Muscle layer of duodenum (tissue), 2 donors: ENCODE results near the gene RNASE8.

Experiments
- H3K27ac ChIP-seq: one replicate; pipeline ENCODE4 v1.7.0; 2013; ENCODE audit warnings: mild to moderate bottlenecking, low read length
- H3K27me3 ChIP-seq: one replicate; pipeline ENCODE4 v1.7.0; 2013; ENCODE audit warnings: low read depth, mild to moderate bottlenecking, control low read depth, low read length
- H3K36me3 ChIP-seq, 2 donors: one replicate each; pipeline ENCODE4 v1.7.0; 2013; ENCODE audit warnings: low read length in 2 of 2, control low read depth in 1 of 2, mild to moderate bottlenecking in 1 of 2; ENCODE audit not compliant: insufficient read depth in 2 of 2, control insufficient read depth in 1 of 2
- H3K4me1 ChIP-seq, 2 donors: one replicate each; pipeline ENCODE4 v1.7.0; 2013; ENCODE audit warnings: low read length in 2 of 2, mild to moderate bottlenecking in 2 of 2, control low read depth in 1 of 2, moderate library complexity in 1 of 2; ENCODE audit not compliant: insufficient read depth in 2 of 2, control insufficient read depth in 1 of 2
- H3K4me3 ChIP-seq, 2 donors: one replicate each; pipeline ENCODE4 v1.7.0; 2013; ENCODE audit warnings: low read length in 2 of 2, low read depth in 1 of 2, mild to moderate bottlenecking in 1 of 2
- H3K9me3 ChIP-seq, 2 donors: one replicate each; pipeline ENCODE4 v1.7.0; 2013; ENCODE audit warnings: low read length in 2 of 2, control low read depth in 1 of 2, mild to moderate bottlenecking in 1 of 2; ENCODE audit not compliant: control insufficient read depth in 1 of 2
- donor health status: healthy.

The RNASE8 gene

DNA sequence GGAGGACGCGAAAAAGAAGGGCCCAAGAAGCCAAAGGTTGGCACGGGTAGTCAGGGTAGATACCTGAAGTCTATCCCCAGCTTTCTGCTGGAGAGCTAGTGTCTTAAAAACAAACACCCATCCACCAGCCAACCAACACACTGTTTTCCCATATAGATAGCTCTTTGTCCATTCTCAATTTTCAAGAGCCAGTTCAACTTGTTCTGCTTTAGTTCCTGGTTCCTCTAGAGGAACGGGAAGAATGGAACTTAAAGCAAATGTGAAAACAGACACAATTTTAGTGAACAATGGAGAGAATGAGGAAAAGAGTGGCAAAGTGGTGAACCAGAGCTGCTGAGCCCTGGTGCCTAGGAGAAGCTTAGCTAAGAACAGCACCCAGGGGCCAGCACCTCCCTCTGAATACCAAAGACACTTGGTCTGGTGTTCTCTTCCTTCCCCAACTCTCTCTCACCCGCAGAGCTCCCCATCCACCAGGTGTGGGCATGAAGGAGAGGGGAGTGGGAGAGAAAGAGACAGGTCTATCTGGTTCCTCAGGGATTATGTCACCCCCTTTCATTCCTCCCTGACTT is 36.6 kb upstream of the RNASE8 start:
- no peak overlapping the region for H3K4me3 ChIP-seq
- H3K9me3 ChIP-seq = no peaks in the 10 kb centered on the region
- H3K27me3 ChIP-seq = no peaks in the 10 kb centered on the region
- H3K36me3 ChIP-seq = peaks cover 33 to 39% of the 10 kb centered on the region in 2 donors
- peaks cover 4 to 33% of the 10 kb centered on the region in 2 donors for H3K4me1 ChIP-seq
- no peak overlapping the region for H3K27ac ChIP-seq

DNA sequence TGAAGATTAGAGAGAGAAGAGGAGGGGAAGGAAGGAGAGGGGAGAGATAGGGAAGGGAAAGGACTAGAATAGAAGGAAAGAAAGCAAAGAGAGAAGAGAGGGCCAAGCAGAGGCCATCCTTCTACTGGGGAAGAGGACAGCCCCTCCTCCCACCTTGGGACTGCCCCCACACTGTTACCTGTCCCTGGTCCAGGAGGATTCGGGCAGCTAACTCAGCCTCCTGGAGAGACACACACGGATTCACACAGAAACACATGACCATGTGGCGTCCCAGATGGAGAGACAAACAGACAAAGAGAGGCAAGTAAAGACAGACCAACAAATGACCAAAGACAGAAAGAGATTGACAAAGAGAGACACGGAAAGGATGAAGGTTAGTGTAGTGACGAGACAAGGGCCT is 34.9 kb upstream of the RNASE8 start:
- Histone ChIP-seq H3K4me1 (peaks cover 4 to 41% of the 10 kb centered on the region in 2 donors), H3K36me3 (peaks cover 25 to 32% of the 10 kb centered on the region in 2 donors)

DNA sequence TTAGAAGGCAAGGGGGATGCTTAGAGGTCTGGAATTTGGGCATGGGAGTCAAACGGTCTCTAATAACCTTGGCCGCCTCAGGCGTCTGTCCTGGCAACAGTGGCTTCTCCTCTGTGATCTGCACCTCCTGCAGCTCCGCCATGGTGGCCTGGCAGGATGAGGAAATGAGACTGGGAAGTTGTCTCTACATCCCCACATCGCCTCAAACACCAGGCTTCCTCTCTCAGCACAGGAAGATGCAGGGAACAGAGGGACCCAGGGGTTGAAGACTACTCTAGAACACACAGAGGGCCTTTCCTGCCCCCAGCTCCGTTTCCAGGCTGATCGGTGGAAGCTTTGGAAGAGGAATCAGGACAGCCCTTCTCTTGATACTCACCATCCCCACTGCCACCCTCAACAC is 34.4 kb upstream of the RNASE8 start:
- H3K27ac ChIP-seq = peak overlapping the region; percentile 30
- H3K9me3 ChIP-seq = no peaks in the 10 kb centered on the region
- H3K36me3 ChIP-seq = peaks cover 20 to 30% of the 10 kb centered on the region in 2 donors
- peak overlapping the region; percentile 76 to 79 for H3K4me3 ChIP-seq
- H3K4me1 ChIP-seq = peaks cover 4 to 37% of the 10 kb centered on the region in 2 donors
- H3K27me3 ChIP-seq = no peaks in the 10 kb centered on the region

More for the DNA sequence above, 34.9 kb upstream of the RNASE8 start:
- Histone ChIP-seq H3K27me3 (no peaks in the 10 kb centered on the region), H3K4me3 (peak overlapping the region; percentile 76 to 79), H3K9me3 (no peaks in the 10 kb centered on the region), H3K27ac (no peak overlapping the region)

DNA sequence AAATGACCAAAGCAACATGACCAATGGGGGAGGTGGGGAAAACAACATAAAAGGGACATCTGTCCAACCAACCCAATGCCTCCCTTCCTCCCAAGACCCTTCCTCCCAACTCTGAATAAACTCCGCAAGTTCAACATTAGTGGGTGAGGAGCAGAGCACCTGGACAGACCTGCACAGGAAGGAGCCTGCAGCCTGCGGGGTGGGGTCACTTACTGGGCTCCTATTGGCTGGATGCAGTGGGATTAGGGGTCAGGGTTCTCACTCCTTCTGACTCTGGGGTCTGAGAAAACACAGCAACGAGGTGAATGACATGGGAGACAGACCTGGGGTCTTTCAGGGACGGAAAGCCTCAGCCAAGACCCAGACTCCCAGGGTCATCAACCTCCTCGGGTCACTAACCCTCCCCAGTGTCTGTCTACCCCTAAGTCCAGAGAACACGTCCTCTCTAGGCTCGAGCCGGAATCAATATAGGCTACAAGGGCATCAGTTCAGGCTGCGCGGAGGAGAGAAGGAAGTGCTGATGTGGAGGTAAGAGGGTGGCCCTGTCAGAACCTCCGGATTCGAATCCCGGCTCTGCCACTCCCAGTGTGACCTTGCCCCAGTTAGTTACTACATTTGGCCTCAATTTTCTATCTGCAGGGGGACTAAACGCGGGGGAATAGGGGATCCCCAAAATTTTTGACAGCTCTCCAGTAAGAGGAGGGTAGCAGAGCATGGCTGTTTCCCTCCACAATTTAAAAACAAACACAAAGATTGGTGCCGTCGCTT is 33.6 kb upstream of the RNASE8 start:
- Histone ChIP-seq H3K9me3 (no peaks in the 10 kb centered on the region), H3K4me1 (peaks cover 4 to 36% of the 10 kb centered on the region in 2 donors), H3K36me3 (peaks cover 11 to 22% of the 10 kb centered on the region in 2 donors), H3K27ac (peak overlapping the region; percentile 67), H3K27me3 (no peaks in the 10 kb centered on the region), H3K4me3 (peak overlapping the region; percentile 76 to 79)

DNA sequence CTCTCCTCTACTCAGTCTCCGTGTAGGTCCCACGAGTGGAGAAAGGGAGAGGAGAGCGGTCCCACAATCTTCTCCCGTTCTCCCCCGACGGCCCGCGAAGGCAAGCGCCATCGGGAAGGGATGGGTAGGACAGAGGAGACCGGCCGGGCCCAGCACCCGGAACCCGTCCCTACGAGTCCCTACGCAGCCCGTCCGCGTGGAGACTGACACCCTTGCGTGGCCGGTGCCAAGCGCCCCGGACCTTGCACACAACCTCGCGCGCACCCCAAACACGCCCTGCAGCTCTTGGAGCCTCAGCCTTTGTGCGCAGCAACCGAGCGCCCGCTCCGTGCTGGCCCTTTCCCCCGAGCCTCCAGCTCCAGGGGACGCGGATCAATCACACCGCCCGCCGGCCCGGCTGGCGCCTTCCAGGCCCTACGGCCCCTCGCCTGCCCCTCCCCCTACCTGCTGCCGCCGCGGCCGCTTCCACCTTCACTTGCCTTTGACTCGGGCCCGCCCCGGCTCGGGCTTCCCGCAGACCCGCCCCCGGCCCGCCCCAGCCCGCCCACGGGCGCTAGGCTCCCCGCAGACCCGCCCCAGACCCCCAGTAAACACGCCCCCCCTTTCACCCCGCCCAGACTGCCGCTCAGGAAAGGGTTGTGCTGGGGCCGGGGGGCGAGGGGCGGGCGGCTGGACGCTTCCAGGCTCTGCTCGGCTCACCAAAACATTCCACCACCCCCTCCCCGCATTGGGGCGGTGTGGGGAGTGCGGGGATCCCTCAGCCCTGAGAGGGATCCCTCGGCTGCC is 32.8 kb upstream of the RNASE8 start, which contains the start of gene NDRG2:
TSS of gene NDRG2 (minus strand) at position 477 of the 786 bp plus-strand sequence. CDS start 1,746 bp downstream, outside the sequence.
- Histone ChIP-seq H3K27me3 (no peaks in the 10 kb centered on the region), H3K36me3 (peaks cover 4 to 14% of the 10 kb centered on the region in 2 donors), H3K9me3 (no peaks in the 10 kb centered on the region), H3K4me1 (peaks cover 4 to 36% of the 10 kb centered on the region in 2 donors), H3K4me3 (peak within 1 kb of the TSS; percentile 76 to 79), H3K27ac (peak within 1 kb of the TSS; percentile 67)

DNA sequence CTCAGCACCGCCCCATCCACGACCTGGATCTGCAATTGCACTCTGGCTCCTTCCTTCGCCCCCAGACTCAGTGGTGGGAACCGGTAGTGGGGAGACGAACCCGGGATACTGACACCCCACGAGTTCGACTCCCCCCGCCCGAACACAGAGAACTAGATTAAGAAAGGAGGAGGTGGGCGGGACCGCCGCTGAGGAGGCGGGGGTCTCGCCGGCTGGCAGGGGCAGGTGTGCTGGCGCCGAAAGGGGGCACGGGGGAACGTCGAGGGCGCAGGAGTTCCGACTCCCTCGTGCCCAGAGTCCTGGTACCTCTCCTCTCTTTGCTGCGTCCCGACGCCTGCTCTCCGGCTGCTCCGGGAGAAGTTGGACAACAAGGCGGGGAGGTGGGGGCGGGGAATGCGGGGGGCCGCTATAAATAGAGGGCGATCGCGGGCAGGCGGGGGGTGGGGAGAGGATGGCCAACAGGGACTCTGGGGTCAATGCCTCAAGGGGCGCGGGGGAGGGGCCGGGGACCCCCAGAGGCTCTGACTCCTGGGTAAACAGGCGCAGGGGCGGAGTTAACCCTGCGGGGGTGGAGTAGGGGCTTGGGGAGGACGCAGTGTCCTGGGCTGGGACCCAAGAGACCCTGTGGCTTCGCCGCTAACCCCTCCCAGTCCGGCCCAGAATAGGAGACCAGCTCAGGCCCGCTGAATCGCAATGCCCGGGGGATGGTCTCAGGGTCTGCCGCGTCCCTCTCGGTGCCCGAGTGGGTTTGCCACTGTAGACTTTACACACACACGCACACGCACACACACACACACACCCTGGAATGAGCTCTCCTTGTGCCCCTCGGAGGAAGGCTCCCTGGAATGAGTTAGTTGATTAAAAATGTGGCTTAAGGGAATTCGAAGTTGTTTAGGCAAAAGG is 32.0 kb upstream of the RNASE8 start:
- Histone ChIP-seq H3K36me3 (peaks cover 0 to 9% of the 10 kb centered on the region in 2 donors), H3K4me3 (peak overlapping the region; percentile 70 to 76), H3K9me3 (no peaks in the 10 kb centered on the region), H3K27ac (peak overlapping the region; percentile 39), H3K27me3 (no peaks in the 10 kb centered on the region), H3K4me1 (peaks cover 4 to 36% of the 10 kb centered on the region in 2 donors)

DNA sequence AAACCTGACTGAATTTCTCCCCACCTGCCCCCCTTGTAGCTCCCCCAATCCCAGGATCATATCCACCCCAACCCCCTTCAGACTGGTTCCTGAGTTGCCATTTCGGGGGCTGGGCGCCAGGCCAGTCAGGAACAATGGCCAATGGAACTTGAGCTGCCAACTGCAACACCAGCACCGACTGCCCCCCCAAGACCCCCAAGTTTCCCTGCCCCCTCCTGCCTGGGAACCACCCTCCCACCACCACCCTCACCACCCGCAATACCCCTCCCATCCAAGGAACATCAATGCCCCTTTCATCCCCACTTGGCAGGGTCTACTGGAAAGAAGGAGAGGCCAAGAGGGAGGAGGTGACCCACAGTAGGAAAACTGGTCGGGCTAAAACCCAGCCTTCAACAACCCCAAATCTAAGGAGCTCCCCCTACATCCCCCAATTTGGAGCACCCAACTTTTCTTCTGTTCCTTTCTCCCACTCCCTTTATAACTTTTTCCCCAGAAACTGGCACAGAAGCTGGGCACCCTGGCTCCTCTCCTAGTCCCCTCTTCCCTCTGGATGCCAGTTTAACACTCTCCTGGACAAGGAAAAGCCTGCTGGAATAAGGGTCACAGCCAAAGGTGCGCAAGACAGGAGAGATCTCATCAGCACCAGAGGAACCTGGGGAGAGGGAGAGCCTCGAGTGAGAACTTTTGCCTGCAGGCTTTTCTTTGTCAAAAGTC is 31.2 kb upstream of the RNASE8 start:
- peaks cover 4 to 36% of the 10 kb centered on the region in 2 donors for H3K4me1 ChIP-seq
- no peaks in the 10 kb centered on the region for H3K27me3 ChIP-seq
- peak overlapping the region; percentile 39 for H3K27ac ChIP-seq
- H3K36me3 ChIP-seq = peaks cover 0 to 2% of the 10 kb centered on the region in 2 donors
- H3K9me3 ChIP-seq = no peaks in the 10 kb centered on the region
- peak overlapping the region in 1 of 2 donors; percentile 76 for H3K4me3 ChIP-seq

DNA sequence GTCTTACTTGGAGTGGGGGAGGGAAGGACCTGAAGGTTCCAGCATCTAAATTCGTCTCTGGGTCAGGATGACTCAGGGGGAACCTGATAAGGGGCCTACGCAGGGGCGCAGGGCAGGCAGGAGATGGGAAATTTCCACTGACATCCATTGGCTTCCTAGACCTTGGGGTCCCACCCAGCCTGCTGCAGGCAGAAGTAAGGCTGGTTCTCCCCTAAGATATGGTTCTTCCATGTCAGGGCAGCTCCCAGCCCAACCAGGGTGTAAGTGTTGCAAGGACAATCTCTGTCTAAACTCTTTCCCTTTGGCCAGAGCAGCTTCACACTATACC is 30.7 kb upstream of the RNASE8 start:
- H3K4me3 ChIP-seq = no peak overlapping the region
- no peaks in the 10 kb centered on the region for H3K27me3 ChIP-seq

DNA sequence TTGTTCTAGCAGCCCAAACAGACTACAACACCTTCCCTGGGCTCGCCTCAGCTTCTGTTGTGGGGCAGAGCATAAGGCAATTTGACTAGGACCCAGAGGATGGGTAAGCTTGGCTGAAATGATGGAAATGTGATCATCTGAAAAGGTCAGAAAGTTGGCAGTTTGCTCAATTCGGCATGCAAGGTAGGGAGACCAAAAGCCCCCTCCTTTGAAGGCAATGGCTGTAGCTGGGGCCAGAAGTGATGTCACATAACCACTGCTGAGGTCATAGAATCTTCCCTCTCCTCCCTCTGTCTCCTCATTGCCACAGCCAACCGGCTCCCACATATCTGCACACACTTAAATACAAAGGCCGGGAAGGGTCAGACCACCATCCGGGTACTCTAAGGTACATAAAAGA is 27.7 kb upstream of the RNASE8 start, which contains the start of gene TPPP2:
TSS of gene TPPP2 (plus strand) at position 301 of the 400 bp plus-strand sequence. CDS start 365 bp downstream, outside the sequence.
- H3K27me3 ChIP-seq = no peaks in the 10 kb centered on the region
- H3K4me3 ChIP-seq = no peak within 1 kb of the TSS
- H3K9me3 ChIP-seq = no peaks in the 10 kb centered on the region
- no peaks in the 10 kb centered on the region for H3K36me3 ChIP-seq
- H3K4me1 ChIP-seq = peaks cover 0 to 13% of the 10 kb centered on the region in 2 donors
- H3K27ac ChIP-seq = no peak within 1 kb of the TSS

More for the DNA sequence above, 30.7 kb upstream of the RNASE8 start:
- no peaks in the 10 kb centered on the region for H3K36me3 ChIP-seq
- H3K27ac ChIP-seq = no peak overlapping the region
- no peaks in the 10 kb centered on the region for H3K9me3 ChIP-seq
- peaks cover 4 to 33% of the 10 kb centered on the region in 2 donors for H3K4me1 ChIP-seq

DNA sequence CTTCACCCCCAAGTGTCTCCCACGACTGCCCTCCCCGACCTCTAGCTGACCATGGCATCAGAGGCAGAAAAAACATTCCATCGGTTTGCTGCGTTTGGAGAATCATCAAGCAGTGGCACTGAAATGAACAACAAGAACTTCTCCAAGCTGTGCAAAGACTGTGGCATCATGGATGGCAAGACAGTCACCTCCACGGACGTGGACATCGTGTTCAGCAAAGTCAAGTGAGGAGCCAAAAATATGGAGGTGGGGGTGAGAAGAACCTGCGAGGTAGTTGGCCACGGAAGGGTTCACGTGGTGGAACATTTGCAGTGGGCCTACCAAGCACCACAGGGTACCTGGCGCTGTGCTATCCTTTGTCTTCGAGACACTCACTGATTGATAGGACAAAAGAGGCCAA is 27.1 kb upstream of the RNASE8 start:
- H3K36me3 ChIP-seq = no peaks in the 10 kb centered on the region
- no peak overlapping the region for H3K27ac ChIP-seq
- no peaks in the 10 kb centered on the region for H3K27me3 ChIP-seq
- H3K4me3 ChIP-seq = no peak overlapping the region
- no peaks in the 10 kb centered on the region for H3K9me3 ChIP-seq
- H3K4me1 ChIP-seq = peaks cover 0 to 9% of the 10 kb centered on the region in 2 donors
